ENCODE measurements around the gene FLT1.

Gene FLT1

DNA sequence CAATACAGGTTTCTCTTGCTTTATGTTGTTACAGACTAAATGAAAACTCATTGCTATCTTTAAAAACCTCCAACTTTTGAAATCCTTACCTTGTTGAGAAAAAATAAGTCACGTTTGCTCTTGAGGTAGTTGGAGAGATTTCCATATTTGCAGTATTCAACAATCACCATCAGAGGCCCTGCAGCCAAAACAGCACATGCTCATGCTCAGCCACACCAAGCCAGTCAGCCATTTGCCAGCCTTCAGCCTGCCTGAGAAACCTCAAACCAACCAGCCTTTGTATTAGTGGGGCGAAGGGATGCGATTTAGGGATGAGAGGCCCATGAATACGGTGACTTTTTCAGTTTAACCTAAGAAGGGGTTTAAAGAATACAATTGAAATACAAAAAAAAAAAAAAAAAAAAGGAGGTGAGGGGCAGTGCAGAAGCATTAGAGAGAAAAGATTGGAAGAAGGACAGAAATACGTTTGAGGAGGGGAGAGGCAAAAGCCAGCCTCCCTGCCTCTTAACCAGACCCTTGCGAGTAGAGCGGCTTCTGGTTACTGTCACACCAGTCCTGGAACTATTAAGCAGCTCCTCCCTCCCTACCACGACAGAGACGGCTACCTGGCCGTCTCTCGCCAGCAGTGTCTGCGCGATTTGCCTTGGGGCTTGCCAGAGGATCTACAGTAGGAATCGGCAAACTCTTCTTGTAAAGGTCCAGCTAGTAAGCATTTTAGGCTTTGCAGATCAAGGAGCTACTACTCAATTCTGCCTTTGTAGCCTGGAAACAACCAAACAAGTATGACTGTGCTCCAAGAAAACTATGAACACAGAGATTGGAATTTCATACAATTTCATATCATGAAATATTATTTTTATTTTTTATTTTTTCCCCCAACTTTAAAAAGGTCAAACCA, 167.3 kb downstream of the FLT1 start:
- DNase-seq (ENCODE audit: extremely low read depth in 1 of 2, low read depth in 1 of 2), result no peak

DNA sequence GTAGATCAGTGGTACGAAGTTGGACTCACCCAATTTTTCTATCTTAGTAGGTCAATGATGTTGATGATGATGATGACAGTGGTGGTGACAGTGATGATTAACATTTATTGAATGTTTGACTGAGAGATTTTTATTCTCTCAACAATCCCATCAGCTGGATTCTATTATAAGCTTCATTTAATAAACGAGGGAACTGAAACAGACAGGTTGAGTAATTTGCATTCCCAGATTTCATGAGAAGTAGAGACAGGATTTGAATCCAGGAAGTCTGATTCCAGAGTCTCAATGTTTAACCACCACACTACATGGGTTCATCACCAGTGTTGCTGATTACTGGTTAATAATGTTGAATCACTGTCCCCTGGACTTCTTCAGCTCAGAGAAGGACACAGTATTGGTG, 168.9 kb downstream of the FLT1 start:
- no peak for DNase-seq (ENCODE audit: extremely low read depth in 1 of 2, low read depth in 1 of 2)

DNA sequence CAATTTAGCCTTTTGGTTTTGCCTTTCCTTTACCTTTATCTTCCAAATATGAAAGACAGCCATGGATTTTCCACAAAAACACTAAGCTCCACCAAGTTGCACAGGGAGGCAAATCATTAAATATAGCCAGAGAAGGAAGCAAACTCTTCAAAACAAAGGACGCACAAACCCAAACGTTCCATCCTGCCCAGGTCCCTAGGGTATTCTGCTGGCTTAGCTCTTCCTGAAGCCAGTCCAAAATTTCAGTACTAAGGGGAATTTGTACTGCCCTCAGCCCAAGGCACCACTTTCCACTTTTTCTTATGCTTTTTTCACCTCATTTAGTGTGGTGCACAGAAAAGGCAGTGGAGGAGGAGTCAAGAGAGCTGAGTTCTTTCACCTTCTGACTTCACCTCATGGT, 169.9 kb downstream of the FLT1 start:
- DNase-seq (ENCODE audit: extremely low read depth in 1 of 2, low read depth in 1 of 2), result no peak

DNA sequence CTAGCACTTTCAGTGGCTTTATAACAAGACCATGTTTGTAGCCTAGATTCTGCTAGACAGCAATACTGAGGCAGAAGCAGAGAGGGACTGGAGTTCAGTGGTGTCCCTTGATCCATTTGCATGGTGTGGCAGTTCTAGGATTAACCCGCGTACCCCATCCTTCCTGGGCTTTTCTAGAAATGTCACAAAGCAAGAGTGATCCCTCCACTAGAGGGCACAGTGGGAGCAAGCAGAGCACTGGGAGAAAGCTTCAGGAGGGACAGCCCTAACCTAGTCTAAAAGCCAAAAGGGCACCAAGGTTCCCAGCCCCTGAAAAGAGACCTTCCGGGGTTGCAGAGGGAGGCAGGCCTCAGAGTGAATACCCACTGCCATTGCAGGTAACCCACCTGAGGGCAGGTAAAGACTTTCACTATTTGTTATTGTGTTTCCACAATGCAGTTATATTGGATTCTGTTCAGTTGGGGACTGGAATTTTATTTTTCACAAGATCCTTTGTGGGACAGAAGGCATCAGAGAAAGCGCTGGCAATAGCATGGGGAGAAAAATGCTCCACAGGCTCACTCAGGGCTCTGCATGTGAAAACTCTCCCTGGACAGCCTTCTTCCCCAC, 170.6 kb downstream of the FLT1 start:
- DNase-seq (ENCODE audit: extremely low read depth in 1 of 2, low read depth in 1 of 2), result peak; percentile 3 to 8

DNA sequence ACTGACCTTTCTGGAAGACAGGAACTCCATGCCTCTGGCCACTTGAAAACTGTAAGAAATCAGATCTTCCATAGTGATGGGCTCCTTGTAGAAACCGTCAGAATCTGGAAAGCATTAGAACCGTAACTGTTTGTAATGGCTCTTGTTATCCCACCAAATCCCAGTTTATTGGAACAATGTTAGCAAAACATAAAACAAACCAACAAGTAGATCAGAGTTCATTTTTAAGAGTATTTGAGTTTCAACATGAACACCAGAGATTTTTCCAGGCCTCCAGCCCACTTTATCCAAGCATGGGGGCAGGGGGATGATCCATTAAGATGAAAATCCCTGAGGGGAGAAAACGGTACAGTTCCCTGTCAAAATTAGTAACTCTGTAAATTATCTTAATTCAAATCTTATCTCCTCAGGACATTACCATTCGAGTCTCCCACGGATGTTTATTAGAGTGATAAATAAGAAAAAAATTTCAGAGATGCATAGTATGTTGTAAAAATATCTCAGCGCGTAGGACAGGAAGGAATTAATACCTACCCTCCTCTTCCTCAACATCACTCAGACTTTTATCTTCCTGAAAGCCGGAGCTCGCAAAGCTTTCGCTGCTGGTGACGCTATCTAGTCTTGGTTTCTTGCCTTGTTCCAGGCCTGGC, 172.5 kb downstream of the FLT1 start:
- DNase-seq (ENCODE audit: extremely low read depth in 1 of 2, low read depth in 1 of 2), result no peak

DNA sequence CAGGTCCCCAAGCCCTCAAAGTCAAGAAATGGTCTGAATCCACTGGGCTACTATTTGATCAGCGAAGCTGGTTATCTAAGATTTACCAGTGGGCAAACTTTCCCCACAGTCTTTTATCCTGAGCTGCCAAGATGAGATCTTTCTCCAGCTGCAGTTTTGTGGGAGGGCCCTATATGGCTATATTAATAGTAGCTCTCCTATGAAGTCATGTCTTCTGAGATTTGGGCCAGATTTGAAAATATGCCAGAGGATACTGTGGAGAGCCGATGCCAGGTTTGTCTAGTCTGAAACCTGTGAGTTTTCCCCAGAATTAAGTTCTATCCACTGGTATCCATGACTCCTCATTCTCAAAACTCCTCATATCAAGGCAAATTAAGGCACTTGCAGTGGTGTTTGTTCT, 173.2 kb downstream of the FLT1 start:
- DNase-seq (ENCODE audit: extremely low read depth in 1 of 2, low read depth in 1 of 2), result no peak

DNA sequence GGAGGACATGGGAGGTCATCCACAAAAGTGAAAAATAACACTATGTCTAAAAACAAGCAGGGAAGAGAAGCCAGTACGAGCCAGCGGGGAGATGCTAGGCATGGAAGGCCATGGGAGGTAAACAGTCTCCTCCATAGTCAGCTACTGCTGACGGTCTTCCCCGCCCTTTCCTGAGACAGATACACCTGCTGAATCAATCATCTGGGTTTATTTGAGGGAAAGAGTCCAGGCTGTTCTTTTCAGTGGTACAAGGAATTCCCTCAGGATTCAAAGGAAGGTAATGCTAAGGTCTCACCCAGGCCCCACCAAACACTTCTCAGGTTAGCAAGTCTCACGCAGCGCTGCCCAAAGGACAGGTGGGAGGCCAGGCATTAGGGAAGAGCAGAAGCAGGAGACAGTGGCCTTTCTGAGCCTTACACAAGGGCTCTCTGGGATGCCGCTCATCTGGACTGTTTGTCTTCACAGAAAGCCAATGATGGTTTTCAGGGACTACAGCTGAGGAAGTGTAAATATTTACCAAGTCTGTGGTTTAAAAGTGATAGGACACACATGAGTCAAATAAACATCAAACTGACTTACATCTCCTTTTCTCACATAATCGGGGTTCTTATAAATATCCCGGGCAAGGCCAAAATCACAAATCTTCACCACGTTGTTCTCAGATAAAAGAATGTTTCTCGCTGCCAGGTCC, 173.9 kb downstream of the FLT1 start:
- no peak for DNase-seq (ENCODE audit: extremely low read depth in 1 of 2, low read depth in 1 of 2)

DNA sequence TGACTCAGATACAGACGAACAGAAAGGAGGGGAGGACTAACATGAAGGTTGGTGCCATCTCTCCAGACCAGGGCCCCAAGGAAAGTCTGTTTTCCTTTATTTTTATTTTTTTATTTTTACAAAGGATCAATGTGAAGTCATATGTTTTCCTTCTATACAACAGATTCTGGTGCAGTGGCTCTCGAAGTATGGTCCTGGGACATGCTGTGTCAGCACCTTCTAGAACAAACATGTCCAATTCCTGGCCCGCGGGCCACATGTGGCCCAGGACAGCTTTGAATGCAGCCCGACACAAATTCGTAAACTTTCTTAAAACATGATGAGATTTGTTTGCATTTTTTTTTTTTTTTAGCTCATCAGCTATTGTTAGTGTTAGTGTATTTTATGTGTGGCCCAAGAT, 174.7 kb downstream of the FLT1 start:
- DNase-seq (ENCODE audit: extremely low read depth in 1 of 2, low read depth in 1 of 2), result no peak

DNA sequence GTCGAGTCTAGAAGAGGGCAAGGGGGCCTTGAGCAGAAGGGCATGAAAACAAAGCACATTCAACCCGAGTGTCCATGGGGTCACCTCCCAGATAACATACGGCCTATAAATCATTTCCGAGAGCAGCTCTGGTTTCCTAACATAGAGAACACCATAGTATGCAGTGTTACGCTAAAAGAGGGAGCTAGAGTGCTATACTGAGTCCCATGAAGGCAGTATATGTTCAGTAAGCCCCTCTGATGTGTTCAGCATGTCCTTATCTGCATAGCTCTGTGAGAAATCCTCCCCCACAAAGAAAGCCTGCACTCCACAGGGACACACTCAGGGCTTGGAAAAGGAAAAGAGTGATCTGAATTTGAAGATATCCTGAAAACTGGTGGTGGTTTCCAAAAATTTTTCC, 175.4 kb downstream of the FLT1 start:
- no peak for DNase-seq (ENCODE audit: extremely low read depth in 1 of 2, low read depth in 1 of 2)

DNA sequence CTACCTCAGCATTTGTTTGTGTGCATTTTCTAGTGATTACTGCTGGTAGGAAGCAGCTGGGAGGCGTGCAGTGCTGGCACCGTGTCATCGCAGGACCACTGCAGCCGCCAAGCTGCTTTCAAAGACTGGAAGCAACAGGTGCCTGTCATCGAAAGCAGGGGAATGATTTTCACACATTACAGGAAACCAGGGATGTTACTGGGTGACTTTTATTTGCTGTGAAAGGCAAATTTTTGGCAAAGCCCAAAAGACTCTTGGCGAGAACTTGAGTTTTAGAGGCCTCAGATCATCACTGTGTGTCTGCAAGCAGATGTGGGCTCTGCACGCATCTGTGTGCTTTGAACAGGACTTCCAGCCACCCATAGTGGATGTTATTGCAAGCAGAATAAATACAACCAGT, 176.4 kb downstream of the FLT1 start:
- no peak for DNase-seq (ENCODE audit: extremely low read depth in 1 of 2, low read depth in 1 of 2)

DNA sequence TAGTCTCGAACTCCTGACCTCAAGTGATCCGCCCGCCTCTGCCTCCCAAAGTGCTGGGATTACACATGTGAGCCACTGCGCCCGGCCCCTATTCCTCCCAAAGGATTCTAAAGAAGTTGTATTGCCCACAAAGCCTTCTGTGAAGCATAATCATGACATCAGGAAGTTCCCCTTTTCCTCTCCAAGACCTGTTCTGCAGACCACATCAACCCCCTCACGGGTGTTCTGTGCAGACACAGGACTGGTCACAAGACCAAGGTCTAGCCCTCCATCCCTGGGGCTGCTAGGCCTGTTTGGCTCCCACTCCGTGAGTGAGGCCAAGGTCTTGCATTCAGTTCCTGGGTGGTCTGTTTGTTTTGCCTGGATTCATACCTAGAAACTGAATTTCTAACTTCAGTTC, 178.1 kb downstream of the FLT1 start:
- DNase-seq (ENCODE audit: extremely low read depth in 1 of 2, low read depth in 1 of 2), result no peak

DNA sequence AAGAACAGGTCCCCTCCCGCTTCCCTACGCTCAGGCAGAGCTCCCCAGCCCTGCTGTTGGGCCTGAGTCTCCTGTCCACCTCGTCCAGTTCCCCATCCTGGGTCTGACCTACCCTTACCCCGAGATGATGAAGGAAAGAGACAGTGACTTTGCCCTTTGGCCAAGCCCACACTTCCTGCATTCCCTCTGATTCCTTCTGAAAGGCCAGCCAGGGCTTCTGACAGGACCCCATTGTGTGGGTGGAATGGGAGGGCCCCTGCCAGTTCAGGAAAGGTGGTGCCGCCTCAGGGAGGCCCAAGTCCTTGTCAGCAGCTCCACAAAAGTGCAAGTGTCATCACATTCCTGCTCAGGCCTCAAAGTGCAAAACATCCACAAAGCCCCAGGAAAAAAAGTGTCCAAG, 178.8 kb downstream of the FLT1 start:
- DNase-seq (ENCODE audit: extremely low read depth in 1 of 2, low read depth in 1 of 2), result no peak

DNA sequence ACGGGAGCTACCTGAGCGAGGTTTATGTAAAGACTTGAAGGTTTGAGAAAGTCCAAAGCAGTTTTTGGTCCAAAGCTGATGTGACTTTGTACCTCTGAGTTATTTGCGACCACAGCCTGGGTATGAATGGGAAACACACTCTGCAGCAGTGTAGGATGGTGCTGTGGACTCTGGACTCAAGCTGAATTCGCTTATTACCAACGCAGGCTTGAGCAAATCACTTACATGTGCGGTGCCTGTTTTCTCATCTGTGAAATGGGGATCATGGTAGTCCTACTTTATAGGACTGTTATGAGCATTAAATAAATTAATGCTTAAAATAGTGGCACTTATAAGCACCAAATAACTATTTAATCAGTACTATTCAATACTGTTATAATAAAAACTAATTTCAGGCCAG, 180.0 kb downstream of the FLT1 start:
- DNase-seq (ENCODE audit: extremely low read depth in 1 of 2, low read depth in 1 of 2), result no peak

DNA sequence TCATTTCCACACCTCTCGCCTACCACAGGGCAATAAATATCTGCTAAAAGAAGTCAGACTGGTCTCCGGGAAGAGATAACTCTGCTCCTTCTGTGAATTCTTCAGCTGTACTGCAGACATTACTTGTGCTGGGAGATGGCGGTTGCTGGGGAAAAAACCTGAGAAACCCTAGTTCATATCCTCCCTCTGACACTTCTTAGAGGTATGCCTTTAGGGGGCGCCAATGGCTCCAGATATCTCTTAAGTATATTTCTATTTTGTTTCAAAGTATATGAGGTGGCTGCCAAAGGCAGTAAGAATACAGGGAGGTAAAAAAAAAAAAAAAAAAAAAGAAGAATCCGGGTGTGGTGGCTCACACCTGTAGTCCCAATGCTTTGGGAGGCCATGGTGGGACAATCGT, 181.3 kb downstream of the FLT1 start:
- DNase-seq (ENCODE audit: extremely low read depth in 1 of 2, low read depth in 1 of 2), result no peak

DNA sequence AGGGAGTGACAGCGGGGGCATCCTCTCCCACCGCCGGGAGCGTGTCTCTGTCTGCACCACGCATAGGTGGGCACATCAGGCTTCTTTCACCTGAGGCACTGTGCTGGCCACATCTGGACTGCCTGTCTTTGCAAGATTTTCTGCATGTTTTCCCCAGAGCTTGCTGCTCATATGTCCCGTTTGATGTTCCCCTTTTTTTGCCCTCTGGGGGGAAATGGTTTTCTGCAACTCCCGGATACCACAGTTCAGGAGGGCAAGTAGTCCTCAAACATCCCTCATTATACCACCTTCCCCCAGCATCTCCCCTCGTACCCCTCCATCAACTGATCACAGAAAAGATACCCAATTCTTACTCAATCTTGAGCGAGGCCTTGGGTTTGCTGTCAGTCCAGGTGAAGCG, 188.6 kb downstream of the FLT1 start:
- no peak for DNase-seq (ENCODE audit: extremely low read depth in 1 of 2, low read depth in 1 of 2)

DNA sequence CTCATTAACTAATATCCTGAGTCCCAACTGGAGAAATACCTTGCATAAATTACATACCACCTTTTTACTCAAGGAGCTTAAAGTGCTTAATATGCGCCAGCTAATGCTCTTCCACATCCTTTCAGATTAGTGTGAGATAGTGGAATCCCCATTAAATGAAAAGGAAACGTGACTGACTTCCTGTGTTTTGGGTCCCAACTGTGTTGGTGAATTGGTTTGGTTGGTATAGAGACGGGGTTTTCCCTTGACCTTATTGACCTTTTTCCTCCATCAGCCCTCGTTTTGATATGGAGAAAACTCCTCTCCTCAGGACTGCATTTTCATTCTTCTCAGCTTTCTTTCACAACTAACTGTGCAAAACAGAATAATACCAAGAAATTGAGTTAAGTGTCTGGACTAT, 193.1 kb downstream of the FLT1 start:
- no peak for DNase-seq (ENCODE audit: extremely low read depth in 1 of 2, low read depth in 1 of 2)

DNA sequence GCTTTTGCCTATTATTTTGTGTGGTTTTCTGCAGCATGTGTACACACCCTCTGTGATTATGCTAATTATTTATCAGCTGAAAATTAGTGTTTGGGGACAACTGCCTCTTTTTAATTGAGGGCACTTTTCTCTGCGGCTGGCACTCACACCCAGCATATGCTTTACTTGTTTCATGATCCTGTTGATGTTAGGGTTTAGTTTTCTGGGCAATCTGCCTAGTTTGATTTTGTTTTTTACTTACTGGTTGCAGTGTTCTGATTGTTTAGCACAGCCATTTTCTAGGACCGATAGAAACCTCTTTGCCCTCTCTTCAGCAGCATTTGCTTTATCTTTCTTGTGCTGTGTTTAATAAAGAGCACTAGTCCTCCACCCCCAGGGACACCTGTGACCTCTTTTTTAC, 195.0 kb downstream of the FLT1 start:
- DNase-seq (ENCODE audit: extremely low read depth in 1 of 2, low read depth in 1 of 2), result no peak

DNA sequence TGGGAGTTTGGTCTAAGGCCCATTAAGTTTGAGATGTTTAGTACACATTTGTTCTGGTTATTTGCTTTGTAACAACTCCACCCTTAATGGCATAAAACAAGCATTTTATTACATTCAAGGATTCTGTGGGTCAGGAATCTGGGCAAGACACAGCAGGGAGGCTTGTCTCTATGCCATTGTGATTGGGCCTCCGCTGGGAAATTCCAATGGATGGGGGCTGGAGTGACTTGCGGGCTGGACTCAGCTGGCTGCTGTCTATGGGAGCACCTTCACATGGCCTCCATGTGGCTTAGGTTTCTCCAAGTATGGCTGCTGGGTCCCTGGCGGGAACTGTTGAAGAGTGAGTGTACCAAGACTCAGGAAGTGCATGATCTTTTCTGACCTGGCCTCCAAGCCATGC, 197.6 kb downstream of the FLT1 start:
- DNase-seq (ENCODE audit: extremely low read depth in 1 of 2, low read depth in 1 of 2), result no peak

DNA sequence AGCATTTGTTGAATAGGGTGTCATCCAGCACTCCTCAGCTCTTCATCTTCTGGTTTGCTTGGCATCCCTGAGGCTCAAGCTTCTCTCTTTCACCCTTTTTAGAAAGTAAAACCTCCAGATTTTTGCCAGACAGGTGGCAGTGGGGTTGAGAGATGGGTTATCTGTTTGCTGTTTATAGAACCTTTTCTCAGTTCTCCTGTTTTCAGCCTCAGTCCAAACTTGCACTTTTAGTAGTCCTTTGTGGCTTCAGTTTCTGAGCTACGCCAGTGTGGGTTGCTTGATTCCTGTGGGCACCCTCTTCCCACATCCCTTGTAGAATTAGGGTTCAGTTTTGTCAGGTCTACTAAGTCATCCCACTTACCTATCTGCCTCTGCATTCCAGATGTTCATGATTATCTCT, 208.7 kb downstream of the FLT1 start:
- DNase-seq (ENCODE audit: extremely low read depth in 1 of 2, low read depth in 1 of 2), result no peak

DNA sequence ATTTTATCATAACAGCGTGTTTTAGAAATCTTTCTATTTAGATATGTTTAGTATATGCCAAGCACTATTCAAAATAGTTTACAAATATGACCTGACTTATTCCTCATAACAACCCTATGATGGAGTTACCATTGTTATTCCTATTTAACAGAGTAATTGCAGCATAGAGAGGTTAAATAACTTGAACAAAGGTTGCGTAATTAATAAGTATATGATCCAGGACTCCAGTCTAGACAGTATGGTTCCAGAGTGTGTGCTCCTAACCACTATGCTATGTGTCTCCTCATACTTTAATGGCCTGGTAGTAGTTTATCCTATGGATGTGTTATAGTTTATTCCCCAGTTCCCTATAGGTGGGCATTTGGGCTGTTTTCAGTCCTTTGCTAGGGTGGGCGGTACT, 211.3 kb downstream of the FLT1 start:
- DNase-seq (ENCODE audit: extremely low read depth in 1 of 2, low read depth in 1 of 2), result no peak

DNA sequence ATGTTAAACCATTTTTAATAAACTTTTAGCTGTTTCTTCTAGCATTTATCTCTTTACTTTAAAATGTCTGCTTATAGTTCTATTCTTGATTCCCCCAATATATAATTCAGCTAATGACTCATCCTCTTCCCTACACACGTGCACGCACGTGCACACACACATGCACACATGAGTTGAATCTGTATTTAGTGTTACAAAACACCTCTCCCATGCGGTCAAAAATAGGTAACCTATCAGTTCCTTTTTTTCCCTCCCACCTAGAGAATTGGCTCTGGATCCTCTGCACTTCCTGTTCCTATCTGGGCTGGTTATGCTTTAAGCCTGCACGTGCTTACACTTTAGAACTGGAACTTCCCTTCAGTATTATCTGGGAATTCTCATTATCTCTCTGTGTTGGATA, 212.5 kb downstream of the FLT1 start:
- DNase-seq (ENCODE audit: extremely low read depth in 1 of 2, low read depth in 1 of 2), result no peak

DNA sequence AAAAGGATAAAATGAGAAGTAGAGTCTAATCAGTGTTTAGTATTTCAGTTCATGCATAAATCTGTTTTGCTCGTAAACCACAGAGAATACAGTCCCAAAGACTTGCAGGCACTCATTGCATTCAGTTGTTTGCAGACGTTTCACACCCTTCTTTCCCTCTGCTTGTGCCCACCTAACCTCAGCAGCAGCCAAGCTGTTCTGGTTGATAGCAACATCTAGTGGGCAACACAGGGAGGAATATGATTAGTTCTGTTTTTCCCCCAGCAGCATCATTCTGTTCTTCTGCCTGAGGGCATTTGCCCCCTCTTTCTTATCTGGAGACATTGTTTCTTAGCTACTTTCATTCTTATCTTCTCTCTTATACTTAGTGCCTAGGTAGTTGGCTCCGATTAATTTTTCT, 221.0 kb downstream of the FLT1 start:
- no peak for DNase-seq (ENCODE audit: extremely low read depth in 1 of 2, low read depth in 1 of 2)

All from activated CD8-positive, alpha-beta memory T cell treated with anti-CD3 and anti-CD28 coated beads for 1 hour (primary cell).